Fibroblast of lung (primary cell): Measurements from ENCODE around the gene CCDC69.

Experiments used
- CTCF ChIP-seq, 2 donors: IDR thresholded peaks in 1 of 2; conservative IDR thresholded peaks in 1 of 2; 1 replicate in 1 of 2; 2 replicates in 1 of 2; pipeline ENCODE4 v1.5.1; 2011 to 2012; ENCODE audit warnings: low read length in 2 of 2, control low read depth in 1 of 2, inconsistent platforms in 1 of 2, low read depth in 1 of 2, mild to moderate bottlenecking in 1 of 2
- EZH2 ChIP-seq: IDR thresholded peaks from 2 replicates; pipeline ENCODE4 v1.5.1; 2012; ENCODE audit warnings: low read length, control low read depth, mild to moderate bottlenecking; ENCODE audit errors: missing control alignments

GRCh38 chr5:151200913-151201595, 22.8 kb downstream of the CCDC69 start:
- TF ChIP-seq CTCF (conservative IDR thresholded peaks at IDR 0.05 in 1 of 2, IDR thresholded peaks at IDR 0.05 in 1 of 2; ENCODE audit: low read depth in 1 of 2, low read length in 2 of 2) (no peak), EZH2 (no peak)
